ENCODE data around the gene ANO6.
A peak's percentile ranks its signal among the peaks of the same experiment; 100 is the strongest.
"Not testable (repeated sequence)": the region's sequence is repeated elsewhere in the genome, so short reads cannot be mapped to it uniquely, and the experiment has no call there.

Gene ANO6

DNA sequence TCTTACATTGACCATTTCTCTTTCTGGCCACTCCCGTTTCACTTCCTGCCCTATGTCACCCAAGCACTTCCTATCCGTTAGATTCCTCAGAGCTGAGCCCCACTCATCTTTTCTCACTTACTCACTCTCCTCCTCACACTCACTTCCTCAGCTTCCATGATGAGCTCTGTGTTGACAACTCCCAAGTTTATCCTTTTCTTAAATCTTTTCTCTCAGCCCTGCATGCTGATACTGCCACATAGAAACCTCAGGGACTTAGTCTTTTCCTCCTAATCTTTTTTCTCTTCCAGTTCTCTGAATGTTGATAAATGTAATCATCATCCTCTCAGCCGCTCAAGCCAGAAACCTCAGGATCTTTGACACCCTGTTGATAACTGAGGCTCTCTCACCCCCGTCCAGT lies 99.6 kb downstream of the ANO6 start:
- peak; percentile 66 for DNase-seq

GRCh38 chr12:45317261-45317660 lies 101.4 kb downstream of the ANO6 start:
- not testable (repeated sequence) for DNase-seq

- no peak for DNase-seq
Measured at GRCh38 chr12:45322810-45323209, 106.9 kb downstream of the ANO6 start.

DNA sequence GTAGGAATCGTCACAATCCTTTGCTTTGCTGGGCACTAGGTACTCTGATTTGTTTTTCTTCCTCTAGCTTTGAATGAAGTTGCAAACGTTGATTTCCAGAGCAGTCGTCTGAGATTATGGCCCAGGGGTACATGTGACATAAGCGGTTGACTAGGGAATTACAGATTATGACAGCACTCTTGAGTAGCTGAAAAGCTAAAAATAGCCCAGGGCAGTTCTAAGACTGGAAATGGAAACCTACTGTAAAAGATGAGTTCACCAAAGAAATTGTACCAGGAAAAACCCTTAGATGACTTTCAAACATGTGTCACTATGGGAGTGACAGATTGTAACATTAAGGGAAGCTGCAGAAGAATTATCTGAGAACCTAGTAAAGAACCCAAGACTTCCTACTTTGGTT lies 108.5 kb downstream of the ANO6 start:
- no peak for DNase-seq

DNA sequence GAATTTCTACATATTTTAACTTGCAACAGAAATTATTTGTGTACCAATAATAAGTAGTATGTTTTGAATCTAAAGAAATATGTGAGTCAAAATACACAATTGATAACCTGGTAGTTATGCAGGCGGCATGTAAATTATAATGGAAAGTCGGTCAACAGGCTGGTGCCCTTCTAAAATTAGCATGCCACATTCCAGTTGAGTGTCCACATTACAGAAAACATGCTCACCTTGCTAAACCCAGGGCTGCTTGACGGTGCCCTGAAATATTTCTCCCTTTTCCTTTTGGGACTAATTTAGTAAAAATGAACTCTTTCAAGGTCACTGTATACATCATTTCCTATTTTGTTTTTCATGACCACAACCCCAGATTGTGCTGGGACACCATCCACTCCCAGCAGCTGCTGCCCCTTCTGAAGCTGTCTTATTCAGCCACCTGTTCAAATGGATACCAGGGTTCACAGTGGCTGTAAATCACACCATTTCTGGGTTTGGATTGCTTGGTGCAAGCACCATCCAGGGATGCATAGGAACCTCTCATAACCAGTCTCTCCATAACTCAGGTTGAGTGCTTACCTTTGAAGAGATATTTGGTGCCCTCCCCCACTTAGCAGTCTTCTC lies 110.6 kb downstream of the ANO6 start:
- DNase-seq, result no peak

DNA sequence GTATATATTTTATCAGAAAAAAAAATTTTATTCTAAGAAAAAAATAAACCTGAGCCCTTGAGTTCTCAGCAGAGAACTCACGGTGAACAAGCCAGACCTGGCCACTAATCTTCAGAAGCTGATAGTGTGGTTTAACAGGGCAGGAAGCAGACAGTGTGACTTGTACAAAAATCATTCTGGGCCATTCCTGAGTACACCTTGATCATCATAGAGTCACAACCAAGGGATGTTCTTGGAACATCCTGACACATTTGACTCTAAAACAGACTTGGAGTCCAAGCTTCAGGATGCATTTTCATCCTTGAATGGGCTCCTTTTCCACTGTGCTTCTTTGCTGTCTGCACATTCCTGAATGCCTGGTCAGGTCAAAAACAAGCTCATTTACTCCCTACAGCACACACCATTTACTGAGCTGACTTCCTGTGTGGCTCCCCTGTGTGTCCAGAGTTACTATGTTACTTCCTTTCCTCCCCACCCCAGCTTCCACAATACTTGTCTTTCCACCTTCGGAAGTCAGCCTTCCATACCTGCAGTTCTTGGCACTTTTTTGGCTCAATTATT lies 112.0 kb downstream of the ANO6 start:
- DNase-seq, result peak; percentile 16

DNA sequence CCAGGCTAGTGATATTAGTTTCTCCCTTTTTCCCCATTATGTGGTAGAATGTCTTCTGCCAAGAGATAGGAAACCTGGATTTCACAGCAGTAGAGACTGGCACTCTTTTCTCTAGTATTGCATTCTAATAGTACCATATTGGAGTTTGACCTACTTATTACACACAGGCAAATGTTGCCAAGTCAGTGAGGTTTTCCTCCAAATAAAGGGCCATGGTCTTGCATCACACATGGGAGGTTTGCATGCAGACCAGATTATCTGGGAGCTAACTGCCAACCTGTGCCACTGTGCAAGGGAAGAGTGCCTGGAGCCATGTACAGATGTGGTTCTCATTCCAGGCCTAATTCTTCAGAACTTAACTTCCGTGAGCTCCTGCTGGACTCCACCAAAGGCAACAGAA lies 113.3 kb downstream of the ANO6 start:
- DNase-seq, result peak; percentile 87

DNA sequence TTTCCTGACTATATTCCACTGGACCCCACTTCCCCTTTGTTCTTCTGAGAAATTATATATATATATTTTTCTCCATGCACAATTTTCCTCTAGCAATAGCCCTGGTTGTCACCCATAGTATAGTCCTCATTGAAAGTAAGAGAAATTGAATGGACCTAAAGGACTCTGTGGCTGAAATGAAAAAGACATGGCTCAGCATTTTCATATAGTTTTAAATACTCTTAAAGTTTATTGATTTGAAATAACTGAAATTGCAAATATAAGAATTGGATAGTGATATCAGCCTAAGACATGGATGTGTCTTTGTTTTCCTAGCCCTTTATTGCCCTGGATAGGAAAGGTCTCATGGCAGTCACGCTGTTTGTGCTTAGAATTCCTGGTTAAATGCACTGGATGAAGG lies 113.8 kb downstream of the ANO6 start:
- no peak for DNase-seq

GRCh38 chr12:45331552-45331951 lies 115.7 kb downstream of the ANO6 start:
- DNase-seq, result no peak

DNA sequence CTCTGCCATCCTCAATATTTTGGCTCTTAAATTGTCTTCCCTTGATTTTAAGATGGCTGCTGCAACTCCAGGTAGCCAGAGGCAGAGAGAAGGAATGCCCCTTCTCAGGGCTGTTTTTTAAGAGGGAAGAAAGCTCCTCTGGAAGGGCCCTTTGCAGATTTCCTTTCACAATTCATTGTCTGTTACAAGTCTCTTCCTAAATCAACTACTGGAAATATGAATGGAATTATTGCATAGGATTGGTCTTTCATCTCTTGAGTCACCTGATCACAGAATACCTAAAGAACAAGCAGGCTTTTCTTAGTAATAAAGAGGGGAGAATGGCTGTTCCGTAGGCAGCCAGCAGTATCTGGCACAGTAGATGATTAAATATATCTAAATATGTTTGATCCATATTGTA lies 118.5 kb downstream of the ANO6 start:
- no peak for DNase-seq

GRCh38 chr12:45336331-45336730 lies 120.4 kb downstream of the ANO6 start:
- DNase-seq, result peak; percentile 97

- DNase-seq, result peak; percentile 77
Measured at GRCh38 chr12:45336762-45337596, 121.1 kb downstream of the ANO6 start.

- DNase-seq, result no peak
Measured at GRCh38 chr12:45337835-45338234, 121.9 kb downstream of the ANO6 start.

DNA sequence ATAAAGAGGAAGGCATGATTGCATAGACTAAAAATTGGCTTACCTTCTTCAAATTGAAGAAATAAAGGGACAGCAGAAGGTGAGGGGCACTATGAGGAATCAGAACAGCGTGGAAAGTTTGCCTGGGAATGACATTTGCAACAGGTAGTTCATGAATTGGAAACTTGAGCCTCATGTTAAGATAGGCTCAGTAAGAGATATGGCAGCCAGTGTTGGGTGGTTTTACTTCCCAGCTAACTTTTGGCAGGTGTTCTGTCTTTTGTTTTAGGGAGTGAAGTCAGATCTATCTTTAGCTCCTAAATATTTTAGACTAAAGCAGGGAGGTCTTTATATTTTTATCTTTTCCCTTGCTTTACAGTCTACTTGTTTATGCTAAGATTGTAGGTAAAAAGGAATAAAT lies 122.4 kb downstream of the ANO6 start:
- DNase-seq, result no peak

- no peak for DNase-seq
Measured at GRCh38 chr12:45339035-45339434, 123.1 kb downstream of the ANO6 start.

DNA sequence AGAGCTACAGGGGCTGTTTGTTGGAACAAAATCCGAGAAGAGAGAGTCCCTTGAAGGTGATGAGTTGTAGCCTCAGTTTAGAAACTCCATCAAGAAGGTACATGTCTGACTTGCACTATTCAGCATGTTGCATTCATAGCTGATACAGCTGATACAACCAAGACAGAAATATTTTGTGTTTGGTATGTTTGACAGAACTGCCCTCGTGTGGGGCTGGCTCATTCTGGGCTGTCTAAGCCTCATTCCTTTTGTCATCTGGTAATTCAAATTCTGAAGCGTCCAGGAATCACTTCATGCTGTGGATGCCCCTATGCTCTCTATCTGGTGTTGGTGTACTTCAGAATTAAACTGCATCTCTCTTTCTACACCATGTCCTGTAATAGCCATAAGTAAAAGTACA lies 126.3 kb downstream of the ANO6 start:
- DNase-seq, result no peak

- no peak for DNase-seq
Measured at GRCh38 chr12:45342848-45343247, 127.0 kb downstream of the ANO6 start.

DNA sequence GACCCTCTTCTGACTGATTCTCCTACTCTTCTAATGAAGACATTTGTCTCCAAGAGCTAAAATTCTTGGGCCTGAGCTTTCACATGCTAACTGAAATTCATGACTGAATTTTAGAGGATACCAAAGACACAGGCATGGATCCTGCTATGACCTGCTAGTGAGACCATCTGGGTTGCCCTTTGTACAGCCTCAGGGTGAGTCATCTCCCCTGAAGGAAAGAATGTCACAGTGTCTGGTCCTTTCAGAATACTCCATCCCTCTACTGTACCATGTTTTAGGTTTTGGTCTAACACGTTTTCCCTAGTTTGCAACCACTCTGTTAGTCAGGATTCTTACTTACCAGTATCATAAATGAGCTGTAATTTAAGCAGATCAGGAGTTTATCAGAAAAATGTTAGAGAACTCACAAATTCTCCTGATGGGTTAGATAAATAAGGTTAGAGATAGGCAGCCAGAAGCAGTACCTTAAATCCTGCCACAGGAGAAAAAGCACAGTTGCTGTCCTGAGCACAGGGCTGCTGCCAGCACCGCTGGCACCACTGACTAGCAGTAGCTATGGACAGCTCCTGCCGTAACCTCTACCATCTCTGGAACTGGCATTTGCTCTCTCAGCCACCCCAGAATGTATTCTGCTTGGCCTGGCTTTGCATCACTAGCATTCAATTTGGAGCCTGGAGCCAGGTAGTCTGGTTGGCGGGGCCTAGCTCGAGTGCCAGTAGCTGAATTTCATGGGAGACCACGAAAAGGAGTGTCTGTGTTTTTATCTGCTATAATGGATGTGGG lies 127.6 kb downstream of the ANO6 start:
- no peak for DNase-seq

GRCh38 chr12:45348311-45348710 lies 132.4 kb downstream of the ANO6 start:
- no peak for DNase-seq

DNA sequence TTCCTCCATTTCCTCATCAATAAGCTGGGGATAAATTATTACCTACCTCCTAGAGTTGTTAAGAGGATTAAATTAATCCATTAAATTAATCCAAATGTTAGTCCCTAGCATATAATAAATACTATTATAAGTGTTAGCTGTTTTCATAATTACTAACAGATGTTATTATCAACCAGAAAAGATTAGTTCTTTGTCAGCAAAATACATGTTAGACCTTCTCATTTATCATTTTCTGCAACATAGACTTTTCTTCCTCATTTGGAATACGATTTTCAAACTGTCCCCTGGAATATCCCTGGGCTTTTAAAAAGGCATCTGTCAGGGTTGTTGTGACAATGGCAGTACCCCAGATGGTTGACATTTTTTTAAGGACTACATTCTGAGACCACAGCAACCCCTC lies 133.1 kb downstream of the ANO6 start:
- DNase-seq, result no peak

DNA sequence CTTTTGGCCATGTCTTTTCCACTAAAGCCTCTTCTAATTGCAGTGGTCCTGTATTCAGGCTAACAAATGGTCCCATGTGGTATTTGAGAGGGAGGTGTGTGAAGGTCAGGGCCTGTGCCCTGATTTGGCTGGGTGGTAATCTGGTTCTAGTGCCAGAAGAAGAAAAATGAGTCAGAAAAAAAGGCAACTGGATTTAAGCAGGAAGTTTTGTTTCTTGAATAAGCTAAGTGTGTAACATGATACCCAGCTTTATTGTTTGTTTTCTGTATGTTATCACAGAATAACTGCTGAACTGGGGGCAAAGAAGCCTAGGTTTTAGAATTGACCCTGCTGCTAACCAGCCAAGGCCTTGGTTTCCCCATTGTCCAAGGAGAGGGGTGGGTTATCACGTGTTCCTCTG lies 134.0 kb downstream of the ANO6 start:
- peak; percentile 12 for DNase-seq

DNA sequence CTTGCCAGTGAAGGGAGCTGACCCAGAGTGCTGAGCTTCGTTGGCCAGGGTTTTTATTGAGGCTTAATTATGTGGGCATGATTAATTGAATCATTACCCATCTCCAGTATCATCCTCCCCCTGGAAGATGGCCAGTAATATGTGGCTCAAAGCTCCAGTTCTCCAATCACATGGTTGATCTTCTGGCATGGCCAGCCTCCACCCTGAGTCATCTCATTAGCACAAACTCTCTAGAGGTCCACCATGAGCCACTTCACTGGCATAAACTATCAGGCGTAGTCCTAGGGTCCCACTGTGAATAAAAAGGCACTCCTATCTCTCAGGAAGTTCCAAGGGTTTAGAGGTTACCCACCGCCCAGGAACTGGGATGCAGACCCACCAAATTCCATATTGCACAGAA lies 135.0 kb downstream of the ANO6 start:
- no peak for DNase-seq

DNA sequence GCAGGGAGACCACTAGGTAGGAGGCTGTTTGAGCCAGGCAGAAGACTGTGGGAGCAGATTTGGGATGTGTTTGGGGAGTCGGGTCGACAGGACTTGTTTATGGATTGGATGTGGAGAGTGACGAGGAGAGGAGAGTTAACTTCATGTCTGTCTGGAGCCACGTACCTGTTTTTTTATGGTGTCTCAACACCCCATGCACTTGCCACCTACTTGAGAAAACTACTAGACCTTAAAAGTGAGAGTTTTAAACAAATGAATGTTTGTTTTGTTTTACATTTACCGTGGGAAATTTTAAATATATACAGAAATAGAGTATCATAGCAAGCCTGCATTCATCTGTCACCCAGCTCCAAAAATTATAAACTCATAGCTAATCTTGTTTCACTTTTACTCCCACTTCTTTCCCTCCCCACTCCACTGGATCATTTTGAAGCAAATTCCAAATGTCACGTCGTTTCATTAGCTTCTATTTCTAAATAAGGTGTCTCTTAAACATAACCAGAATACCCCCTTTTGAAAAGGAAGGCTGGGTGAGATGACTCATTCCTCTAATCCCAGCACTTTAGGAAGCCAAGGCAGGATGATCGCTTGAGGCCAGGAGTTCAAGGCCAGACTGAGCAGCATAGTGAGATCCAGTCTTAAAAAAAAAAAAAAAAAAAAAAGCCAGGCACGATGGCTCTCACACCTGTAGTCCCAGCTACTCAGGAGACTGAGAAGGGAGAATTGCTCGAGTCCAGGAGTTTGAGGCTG lies 136.2 kb downstream of the ANO6 start:
- DNase-seq, result no peak
